ENCODE results near the gene OR4M1.
"Not testable (repeated sequence)": the region's sequence is repeated elsewhere in the genome, so short reads cannot be mapped to it uniquely, and the experiment has no call there.

OR4M1 gene, protein sequence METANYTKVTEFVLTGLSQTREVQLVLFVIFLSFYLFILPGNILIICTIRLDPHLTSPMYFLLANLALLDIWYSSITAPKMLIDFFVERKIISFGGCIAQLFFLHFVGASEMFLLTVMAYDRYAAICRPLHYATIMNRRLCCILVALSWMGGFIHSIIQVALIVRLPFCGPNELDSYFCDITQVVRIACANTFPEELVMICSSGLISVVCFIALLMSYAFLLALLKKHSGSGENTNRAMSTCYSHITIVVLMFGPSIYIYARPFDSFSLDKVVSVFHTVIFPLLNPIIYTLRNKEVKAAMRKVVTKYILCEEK

DNA sequence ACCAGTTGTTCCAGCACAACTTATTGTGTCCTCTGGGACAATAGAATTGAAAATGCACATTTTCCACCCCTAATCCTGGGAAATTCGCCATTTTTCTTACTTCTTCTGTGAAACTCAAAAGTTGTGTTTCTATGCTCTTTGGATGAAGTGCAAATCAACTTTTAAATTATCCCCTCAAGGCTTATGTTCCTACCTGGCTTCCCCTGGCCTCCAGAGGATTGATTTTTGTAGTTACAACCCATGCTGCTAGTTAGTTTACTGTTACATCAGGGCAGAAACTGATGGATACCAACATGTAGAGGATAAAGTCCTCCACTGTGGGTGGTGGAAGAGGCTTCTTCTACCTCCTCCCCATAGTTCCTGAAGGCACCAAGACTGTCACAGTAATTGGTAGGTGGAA lies at the start of gene OR4M1:
Gene OR4M1, plus strand, starts transcription at position 301 of the 400 bp plus-strand sequence. CDS start 6,819 bp downstream, outside the sequence.
- DNase-seq (ENCODE audit: low read depth in 2 of 2), result not testable (repeated sequence)

DNA sequence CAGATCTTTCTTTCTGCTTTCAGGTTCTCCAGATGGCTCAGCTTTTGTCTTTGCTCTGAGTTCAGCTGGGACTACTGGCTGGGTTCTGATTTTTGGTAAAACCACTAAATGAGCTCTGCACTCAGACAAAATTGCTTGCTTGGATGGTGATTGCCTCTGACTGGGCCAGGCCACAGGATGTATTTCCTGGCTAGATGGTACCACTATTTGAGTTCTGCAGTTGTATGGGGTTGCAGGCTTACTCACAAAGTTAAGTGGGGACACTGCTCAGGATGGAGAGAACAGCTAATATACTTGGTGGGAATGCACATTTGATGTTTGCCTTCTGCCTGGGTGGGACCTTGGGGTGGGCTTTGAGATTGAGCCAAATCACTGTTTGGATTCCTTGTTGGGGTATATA lies 43.9 kb upstream of the OR4M1 start:
- DNase-seq (ENCODE audit: low read depth in 2 of 2), result no peak

DNA sequence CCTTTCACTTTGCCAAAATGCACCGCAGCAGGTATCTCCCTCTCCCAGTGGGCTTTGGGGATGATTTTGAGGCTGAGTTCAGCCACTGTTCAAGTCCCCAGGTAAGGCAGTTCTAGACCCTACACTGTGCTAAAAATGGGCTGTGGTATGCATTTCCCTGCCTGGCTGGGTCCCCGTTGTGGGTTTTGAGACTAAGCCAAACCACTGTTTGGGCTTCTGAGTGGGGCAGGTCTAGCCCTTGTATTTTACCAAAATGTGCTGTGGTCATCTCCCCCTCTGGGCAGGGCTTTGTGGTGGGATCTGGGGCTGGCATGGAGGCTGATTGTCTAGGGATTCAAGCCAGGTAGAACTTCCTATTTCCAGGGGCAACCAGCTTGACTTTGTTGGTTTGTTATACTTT lies 43.5 kb upstream of the OR4M1 start:
- DNase-seq (ENCODE audit: low read depth in 2 of 2), result no peak

DNA sequence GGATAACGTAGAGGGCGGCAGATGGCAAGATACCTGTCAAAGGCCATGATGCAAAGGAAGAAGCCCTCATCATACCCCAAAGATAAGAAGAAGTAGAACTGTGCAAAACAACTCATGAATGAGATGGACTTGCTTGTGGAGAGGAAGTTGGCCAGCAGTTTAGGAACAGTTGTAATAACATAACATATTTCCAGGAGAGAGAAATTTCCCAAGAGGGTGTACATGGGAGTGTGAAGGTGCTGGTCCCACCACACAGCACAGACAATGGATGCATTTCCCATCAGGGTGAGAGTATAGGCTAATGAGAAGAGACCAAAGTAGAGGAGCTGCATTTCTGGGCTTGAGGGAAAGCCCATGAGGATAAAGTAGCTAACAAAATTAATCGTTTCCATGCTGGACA lies 39.4 kb upstream of the OR4M1 start:
- not testable (repeated sequence) for DNase-seq (ENCODE audit: low read depth in 2 of 2)

GRCh38 chr14:19743256-19743655 lies 30.0 kb upstream of the OR4M1 start, which contains the start of gene OR4Q3:
OR4Q3 (plus strand) TSS chr14:19743571.
- no peak for DNase-seq (ENCODE audit: low read depth in 2 of 2)

DNA sequence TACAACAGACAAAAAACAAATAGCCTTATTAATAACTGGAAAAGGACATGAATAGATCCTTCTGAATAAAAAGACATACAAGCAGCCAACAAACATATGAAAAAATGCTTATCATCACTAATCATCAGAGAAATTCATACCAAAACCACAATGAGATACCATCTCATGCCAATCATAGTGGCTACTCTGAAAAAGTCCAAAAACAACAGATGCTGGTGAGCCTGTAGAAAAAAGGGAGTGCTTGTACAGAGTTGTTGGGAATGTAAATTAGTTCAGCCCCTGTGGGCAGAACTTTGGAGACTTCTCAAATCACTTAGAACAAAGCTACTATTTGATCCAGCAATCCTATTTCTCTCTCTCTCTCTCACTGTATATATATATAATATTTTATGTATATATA lies 21.0 kb upstream of the OR4M1 start:
- not testable (repeated sequence) for DNase-seq (ENCODE audit: low read depth in 2 of 2)

- DNase-seq (ENCODE audit: low read depth in 2 of 2), result no peak
These were observed 19.1 kb upstream of the OR4M1 start for GRCh38 chr14:19754172-19754571.

- DNase-seq (ENCODE audit: low read depth in 2 of 2), result not testable (repeated sequence)
These were observed 1.8 kb upstream of the OR4M1 start for GRCh38 chr14:19771491-19771890.

- no peak for DNase-seq (ENCODE audit: low read depth in 2 of 2)
These were observed 1.3 kb upstream of the OR4M1 start for GRCh38 chr14:19771895-19772430.

DNA sequence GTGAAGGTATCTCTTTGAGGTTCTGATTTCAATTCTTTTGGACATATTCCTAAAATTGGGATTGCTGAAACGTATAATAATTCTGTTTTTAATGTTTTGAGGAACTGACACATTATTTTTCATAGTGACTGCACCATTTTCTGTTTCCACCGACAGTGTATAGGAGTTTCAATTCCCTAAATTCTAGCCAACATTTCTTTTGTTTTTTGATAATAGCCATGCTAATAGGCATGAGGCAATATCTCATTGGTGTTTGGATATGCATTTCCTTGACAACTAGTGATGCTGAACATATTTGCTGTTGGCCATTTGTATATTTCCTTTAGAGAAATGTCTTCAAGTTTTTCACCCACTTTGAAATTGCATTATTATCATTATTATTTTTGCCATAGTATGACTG lies 850 bp upstream of the OR4M1 start:
- DNase-seq (ENCODE audit: low read depth in 2 of 2), result not testable (repeated sequence)

GRCh38 chr14:19775587-19775986 lies 2.3 kb downstream of the OR4M1 start:
- DNase-seq (ENCODE audit: low read depth in 2 of 2), result no peak

DNA sequence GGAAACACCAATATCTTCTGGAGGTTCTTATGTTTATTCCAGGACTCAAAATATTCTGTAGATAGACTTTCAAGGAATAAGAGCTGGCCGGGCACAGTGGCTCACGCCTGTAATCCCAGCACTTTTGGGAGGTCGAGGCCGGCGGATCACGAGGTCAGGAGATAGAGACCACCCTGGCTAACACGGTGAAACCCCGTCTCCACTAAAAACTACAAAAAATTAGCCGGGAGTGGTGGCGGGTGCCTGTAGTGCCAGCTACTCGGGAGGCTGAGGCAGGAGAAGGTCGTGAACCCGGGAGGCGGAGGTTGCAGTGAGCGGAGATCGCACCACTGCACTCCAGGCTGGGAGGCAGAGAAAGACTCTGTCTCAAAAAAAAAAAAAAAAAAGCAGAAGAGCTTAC lies 12.5 kb downstream of the OR4M1 start:
- not testable (repeated sequence) for DNase-seq (ENCODE audit: low read depth in 2 of 2)

DNA sequence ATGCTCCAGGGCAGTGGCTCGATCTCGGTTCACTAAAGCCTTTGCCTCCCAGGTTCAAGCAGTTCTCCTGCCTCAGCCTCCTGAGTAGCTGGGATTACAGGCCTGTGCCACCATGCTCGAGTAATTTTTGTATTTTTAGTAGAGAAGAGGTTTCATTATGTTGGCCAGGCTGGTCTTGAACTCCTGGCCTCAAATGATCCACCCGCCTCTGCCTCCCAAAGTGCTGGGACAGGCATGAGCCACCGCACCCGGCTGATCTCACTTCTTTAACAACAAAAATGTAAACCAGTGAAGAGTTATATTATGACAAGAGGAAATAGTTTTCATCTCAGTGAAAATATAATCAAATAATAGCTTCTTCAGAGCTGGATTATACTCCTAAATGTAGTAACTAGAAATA lies 14.0 kb downstream of the OR4M1 start:
- DNase-seq (ENCODE audit: low read depth in 2 of 2), result not testable (repeated sequence)

DNA sequence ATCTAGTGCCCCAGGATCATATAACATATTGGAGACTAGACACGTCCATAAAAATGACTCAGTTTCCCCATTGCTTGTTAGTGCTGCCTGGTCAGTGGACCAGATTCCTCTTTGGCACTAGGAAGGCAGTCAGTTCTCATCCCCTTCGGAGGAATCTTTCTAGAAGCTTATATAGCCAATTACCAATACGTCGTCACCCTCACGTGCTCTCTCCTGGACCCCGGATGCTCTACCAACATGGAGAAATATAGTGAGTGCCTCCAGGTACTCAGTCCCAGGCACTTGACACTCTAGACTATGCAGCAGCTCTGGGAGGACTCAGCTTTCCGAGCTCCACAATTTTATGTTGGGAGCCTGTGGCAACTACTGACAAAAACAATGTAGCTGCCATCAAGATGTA lies 14.8 kb downstream of the OR4M1 start:
- DNase-seq (ENCODE audit: low read depth in 2 of 2), result not testable (repeated sequence)

- DNase-seq (ENCODE audit: low read depth in 2 of 2), result not testable (repeated sequence)
These were observed 23.3 kb downstream of the OR4M1 start for GRCh38 chr14:19796520-19797108.

- DNase-seq (ENCODE audit: low read depth in 2 of 2), result no peak
These were observed 26.6 kb downstream of the OR4M1 start for GRCh38 chr14:19799880-19800279.

- DNase-seq (ENCODE audit: low read depth in 2 of 2), result no peak
These were observed 27.2 kb downstream of the OR4M1 start for GRCh38 chr14:19800282-19801117.

GRCh38 chr14:19801118-19801464 lies 27.8 kb downstream of the OR4M1 start:
- DNase-seq (ENCODE audit: low read depth in 2 of 2), result no peak

DNA sequence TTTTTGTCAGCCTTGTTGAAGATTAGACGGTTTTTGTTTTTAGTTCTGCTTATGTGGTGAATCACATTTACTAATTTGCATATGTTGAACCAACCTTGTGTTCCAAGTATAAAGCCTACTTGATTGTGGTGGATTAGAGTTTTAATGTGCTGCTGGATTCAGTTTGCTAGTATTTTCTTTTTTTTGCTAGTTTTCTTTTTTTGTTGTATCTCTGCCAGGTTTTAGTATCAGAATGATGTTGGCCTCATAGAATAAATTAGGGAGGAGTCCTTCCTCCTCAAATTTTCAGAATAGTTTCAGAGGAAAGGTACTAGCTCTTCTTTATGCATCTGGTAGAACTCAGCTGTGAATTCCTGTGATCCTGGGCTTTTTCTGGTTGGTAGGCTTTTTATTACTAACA lies 30.2 kb downstream of the OR4M1 start, which contains the start of gene OR4N2:
Gene OR4N2, plus strand, starts transcription at position 301 of the 400 bp plus-strand sequence. CDS start 23,679 bp downstream, outside the sequence.
- not testable (repeated sequence) for DNase-seq (ENCODE audit: low read depth in 2 of 2)

DNA sequence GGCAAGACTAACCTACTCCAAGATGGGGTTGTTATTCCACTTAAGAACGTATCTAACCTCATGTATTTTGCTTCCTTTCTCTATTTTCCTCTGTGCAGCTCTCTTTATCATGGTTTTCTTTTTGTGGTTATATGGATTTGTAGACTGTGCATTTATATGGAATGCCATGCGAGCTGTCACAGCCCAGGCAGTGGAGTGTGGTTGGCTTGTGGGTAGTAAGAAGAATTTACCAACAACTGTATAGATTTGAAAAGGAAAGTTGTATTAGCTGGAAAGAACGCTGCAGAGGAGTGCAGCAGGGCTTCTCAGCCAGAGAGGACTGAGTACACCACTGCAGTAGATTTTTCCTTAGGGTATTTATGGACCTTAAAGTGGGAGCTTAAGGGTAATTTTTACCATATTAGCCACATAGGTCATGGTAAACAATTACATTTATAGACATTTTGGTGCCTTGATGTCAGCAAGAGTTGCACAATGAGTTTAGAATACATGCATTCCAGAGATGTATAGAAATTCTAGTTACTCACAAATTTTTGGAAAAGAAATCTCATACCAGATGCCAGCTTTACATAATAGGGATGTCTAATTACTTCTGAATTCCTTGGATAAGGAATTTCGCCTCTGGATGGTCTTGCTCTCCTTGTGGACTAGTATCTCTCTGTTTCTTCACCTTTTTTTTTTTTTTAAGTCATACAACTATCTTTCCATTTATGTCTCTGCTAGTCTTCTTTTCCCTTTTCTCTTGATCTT lies 40.0 kb downstream of the OR4M1 start:
- not testable (repeated sequence) for DNase-seq (ENCODE audit: low read depth in 2 of 2)

DNA sequence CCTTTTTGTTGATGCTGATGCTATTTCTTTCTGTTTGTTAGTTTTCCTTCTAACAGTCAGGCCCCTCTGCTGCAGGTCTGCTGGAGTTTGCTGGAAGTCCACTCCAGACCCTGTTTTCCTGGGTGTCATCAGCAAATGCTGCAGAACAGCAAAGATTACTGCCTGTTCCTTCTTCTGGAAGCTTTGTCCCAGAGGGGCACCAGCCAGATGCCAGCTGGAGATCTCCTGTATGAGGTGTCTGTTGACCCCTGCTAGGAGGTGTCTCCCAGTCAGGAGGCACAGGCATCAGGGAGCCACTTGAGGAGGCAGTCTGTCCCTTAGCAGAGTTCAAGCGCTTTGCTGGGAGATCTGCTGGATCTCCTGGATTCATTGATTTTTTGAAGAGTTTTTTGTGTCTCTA lies 46.6 kb downstream of the OR4M1 start:
- DNase-seq (ENCODE audit: low read depth in 2 of 2), result not testable (repeated sequence)
